Thyroid gland (tissue), 4 donors: ENCODE data around the gene ADORA2A. TPM values are rescaled to one million over a fixed set of nuclear protein-coding genes. Genes with fewer than 3 reads are reported as not detected.

Source experiments
- DNase-seq, 2 donors: peaks; one replicate each; pipeline ENCODE4 v3.0.0-alpha.2; 2019
- H3K27ac ChIP-seq, 3 donors: fragments of 200-600 bp; sonication (generic); 1 replicate in 2 of 3; 2 replicates in 1 of 3; pipeline ENCODE4 v1.5.1; 2016 to 2019; ENCODE audit warnings: mild to moderate bottlenecking in 1 of 3, moderate library complexity in 1 of 3
- H3K27me3 ChIP-seq: fragments of 200-600 bp; sonication (generic); one replicate; pipeline ENCODE4 v1.5.1; 2019
- H3K36me3 ChIP-seq, 2 donors: fragments of 200-600 bp; sonication (generic); one replicate each; pipeline ENCODE4 v1.5.1; 2016 to 2019
- H3K4me1 ChIP-seq, 2 donors: fragments of 200-600 bp; sonication (generic); one replicate each; pipeline ENCODE4 v1.5.1; 2017 to 2019
- H3K4me3 ChIP-seq, 3 donors: fragments of 200-600 bp; sonication (generic); replicated peaks in 1 of 3; 1 replicate in 2 of 3; 2 replicates in 1 of 3; pipeline ENCODE4 v1.5.1; 2016; ENCODE audit warnings: mild to moderate bottlenecking in 1 of 3
- H3K9me3 ChIP-seq: fragments of 200-600 bp; sonication (generic); one replicate; pipeline ENCODE4 v1.5.1; 2017
- CTCF ChIP-seq, 6 experiments: fragments of 200-600 bp in 3 of 6; fragments of 450-650 bp in 3 of 6; sonication (generic) in 3 of 6; IDR thresholded peaks; one replicate each; pipeline ENCODE4 v1.5.1; 2016 to 2019; ENCODE audit warnings: antibody characterized with exemption in 6 of 6, mild to moderate bottlenecking in 2 of 6, inconsistent platforms in 1 of 6, moderate library complexity in 1 of 6
- POLR2A ChIP-seq, 2 donors: fragments of 450-650 bp; IDR thresholded peaks; one replicate each; pipeline ENCODE4 v1.6.1; 2017; ENCODE audit warnings: antibody characterized with exemption in 2 of 2, mild to moderate bottlenecking in 2 of 2, moderate library complexity in 1 of 2
- WGBS, 2 donors: methylation state at CpG; one replicate each; pipeline ENCODE4 v1.1.5; 2017; 5-methylcytosine and 5-hydroxymethylcytosine counted together
- intact Hi-C: fragments of 100-400 bp; cut with DNase I; formaldehyde crosslinking; loops from one replicate; pipeline ENCODE4 v1.15.1; 2023
- total RNA-seq, 4 donors: library from RNA; depleted of rRNA; stranded (reverse); fragments of >200 nt; gene quantifications; one replicate each; pipeline ENCODE4 v1.2.3, GENCODE V29; 2016

The ADORA2A gene
- total RNA-seq, 4 donors from 2014 or later: 1.4 to 3.0 (median 2.5) TPM

- Histone ChIP-seq H3K4me3 (no peak overlapping the region), H3K27me3 (no peaks in the 10 kb centered on the region), H3K9me3 (no peaks in the 10 kb centered on the region), H3K36me3 (no peaks in the 10 kb centered on the region), H3K27ac (peak overlapping the region in 1 of 3 donors; percentile 50), H3K4me1 (peaks cover 17 to 49% of the 10 kb centered on the region in 2 donors)
- intact Hi-C loops: no loop called here
- DNase-seq: no peak
- WGBS, 2 donors: 63 to 77% methylated on average over 12 to 16 of the region's 16 CpGs
- TF ChIP-seq POLR2A (IDR thresholded peaks at IDR 0.05) (no peak), CTCF (IDR thresholded peaks at IDR 0.05) (no peak)
These were observed 7.3 kb downstream of the ADORA2A start for GRCh38 chr22:24434471-24435322.

- intact Hi-C loops: no loop called here
- DNase-seq: no peak
- WGBS, 2 donors: 91 to 98% methylated on average over 2 of the region's 2 CpGs
- no peaks in the 10 kb centered on the region for H3K9me3 ChIP-seq
- no peaks in the 10 kb centered on the region for H3K27me3 ChIP-seq
- TF ChIP-seq POLR2A (IDR thresholded peaks at IDR 0.05): no peak
- H3K4me3 ChIP-seq: no peak overlapping the region
- H3K27ac ChIP-seq: peak overlapping the region in 1 of 3 donors; percentile 50
- peaks cover 13 to 44% of the 10 kb centered on the region in 2 donors for H3K4me1 ChIP-seq
- H3K36me3 ChIP-seq: no peaks in the 10 kb centered on the region
These were observed 7.9 kb downstream of the ADORA2A start for GRCh38 chr22:24435323-24435645.

- no peak for DNase-seq
- no peak overlapping the region for H3K4me3 ChIP-seq
- H3K36me3 ChIP-seq: no peaks in the 10 kb centered on the region
- intact Hi-C loops: no loop called here
- H3K27me3 ChIP-seq: no peaks in the 10 kb centered on the region
- no peak for TF ChIP-seq CTCF (IDR thresholded peaks at IDR 0.05)
- no peak for TF ChIP-seq POLR2A (IDR thresholded peaks at IDR 0.05)
- H3K9me3 ChIP-seq: no peaks in the 10 kb centered on the region
- peak overlapping the region in 1 of 3 donors; percentile 50 for H3K27ac ChIP-seq
- peaks cover 13 to 42% of the 10 kb centered on the region in 2 donors for H3K4me1 ChIP-seq
- 77 to 78% methylated on average over 11 of the region's 13 CpGs for WGBS, 2 donors
These were observed 8.5 kb downstream of the ADORA2A start for GRCh38 chr22:24435861-24436371.

- DNase-seq: no peak
These were observed 9.2 kb downstream of the ADORA2A start for GRCh38 chr22:24436553-24436952.

GRCh38 chr22:24437091-24437490, 9.7 kb downstream of the ADORA2A start:
- no peaks in the 10 kb centered on the region for H3K27me3 ChIP-seq
- WGBS, 2 donors: 82 to 96% methylated on average over 4 of the region's 4 CpGs
- H3K9me3 ChIP-seq: no peaks in the 10 kb centered on the region
- no peak overlapping the region for H3K4me3 ChIP-seq
- intact Hi-C loops: no loop called here
- DNase-seq: no peak
- no peaks in the 10 kb centered on the region for H3K36me3 ChIP-seq
- TF ChIP-seq CTCF (IDR thresholded peaks at IDR 0.05) (no peak), POLR2A (IDR thresholded peaks at IDR 0.05) (no peak)
- H3K4me1 ChIP-seq: peaks cover 13 to 38% of the 10 kb centered on the region in 2 donors
- no peak overlapping the region for H3K27ac ChIP-seq

More at GRCh38 chr22:24436553-24436952, 9.2 kb downstream of the ADORA2A start:
- Histone ChIP-seq H3K4me3 (no peak overlapping the region), H3K27ac (peak overlapping the region in 1 of 3 donors; percentile 50), H3K36me3 (no peaks in the 10 kb centered on the region), H3K4me1 (peaks cover 13 to 42% of the 10 kb centered on the region in 2 donors), H3K27me3 (no peaks in the 10 kb centered on the region), H3K9me3 (no peaks in the 10 kb centered on the region)
- WGBS, 2 donors: 78 to 91% methylated on average over 3 of the region's 3 CpGs
- intact Hi-C loops: no loop called here
- TF ChIP-seq POLR2A (IDR thresholded peaks at IDR 0.05) (no peak), CTCF (IDR thresholded peaks at IDR 0.05) (no peak)
